Activated T-cell treated with anti-CD3 and anti-CD28 coated beads for 48 hours (primary cell): ENCODE data around the gene COL20A1.

Experiments used
- DNase-seq: peaks from one replicate; pipeline ENCODE4 v3.0.0-alpha.2; 2020; ENCODE audit warnings: low read depth

The COL20A1 gene

GRCh38 chr20:63309261-63310071 is 16.5 kb downstream of the COL20A1 start:
- peak; percentile 22 for DNase-seq

GRCh38 chr20:63310265-63310991 is 17.4 kb downstream of the COL20A1 start:
- no peak for DNase-seq

- DNase-seq, result no peak
Observed at GRCh38 chr20:63311186-63311832, 18.3 kb downstream of the COL20A1 start.

- no peak for DNase-seq
Observed at GRCh38 chr20:63311833-63312243, 18.9 kb downstream of the COL20A1 start.

- no peak for DNase-seq
Observed at GRCh38 chr20:63312273-63312672, 19.3 kb downstream of the COL20A1 start.

GRCh38 chr20:63312690-63313348 is 19.8 kb downstream of the COL20A1 start:
- DNase-seq, result no peak

GRCh38 chr20:63313349-63314014 is 20.5 kb downstream of the COL20A1 start:
- DNase-seq, result no peak

GRCh38 chr20:63314015-63314471 is 21.1 kb downstream of the COL20A1 start:
- no peak for DNase-seq

GRCh38 chr20:63314566-63315239 is 21.7 kb downstream of the COL20A1 start:
- no peak for DNase-seq

- DNase-seq, result no peak
Observed at GRCh38 chr20:63315240-63315689, 22.3 kb downstream of the COL20A1 start.

- DNase-seq, result no peak
Observed at GRCh38 chr20:63315731-63316491, 22.9 kb downstream of the COL20A1 start.

GRCh38 chr20:63316502-63316921 is 23.5 kb downstream of the COL20A1 start:
- DNase-seq, result no peak

GRCh38 chr20:63317061-63317460 is 24.1 kb downstream of the COL20A1 start:
- no peak for DNase-seq

GRCh38 chr20:63317601-63318291 is 24.8 kb downstream of the COL20A1 start:
- DNase-seq, result no peak

GRCh38 chr20:63318391-63319163 is 25.6 kb downstream of the COL20A1 start:
- DNase-seq, result no peak

- DNase-seq, result no peak
Observed at GRCh38 chr20:63319164-63320040, 26.4 kb downstream of the COL20A1 start.

GRCh38 chr20:63320041-63320511 is 27.1 kb downstream of the COL20A1 start:
- DNase-seq, result no peak
